ENCODE data around the gene NXN. TPM values are rescaled to one million over a fixed set of nuclear protein-coding genes. Genes with fewer than 3 reads are reported as not detected.

Gene NXN
- total and polyA plus RNA-seq, 2 donors (not counting 1 experiment from before 2014, with no cell fraction given) = 0.04 to 0.17 TPM

DNA sequence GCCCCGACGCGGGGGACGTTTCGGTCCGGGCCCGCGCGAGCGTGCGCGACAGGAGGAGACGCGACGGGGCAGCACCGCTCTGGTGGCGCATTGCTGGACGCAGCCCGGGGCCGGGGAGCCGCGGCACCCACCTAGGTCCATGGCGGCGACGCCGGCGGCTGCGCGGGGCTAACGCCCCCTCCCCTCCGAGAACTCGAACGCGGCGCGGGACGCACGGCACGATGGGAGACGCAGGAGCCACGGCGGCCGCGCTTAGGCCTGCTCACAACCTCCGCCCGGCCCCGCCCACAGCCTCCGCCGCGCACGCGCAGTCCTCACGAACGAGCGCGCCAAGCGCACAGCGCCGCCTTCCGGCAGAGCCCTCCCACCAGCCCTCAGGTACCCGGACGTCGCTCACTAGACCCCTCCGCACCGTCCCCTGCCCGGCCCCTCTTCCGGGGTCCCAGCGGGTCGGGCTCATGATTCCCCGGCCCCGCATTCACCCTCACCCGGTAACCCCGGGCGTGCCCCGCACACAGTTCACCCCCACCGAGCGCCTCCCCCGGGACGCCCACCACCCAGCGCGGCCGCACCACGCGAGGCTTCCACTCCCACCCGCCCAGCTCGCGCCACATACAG is 227.5 kb downstream of the NXN start, which contains the start of gene GEMIN4:
Gene GEMIN4, minus strand, starts transcription at position 263 of the 618 bp plus-strand sequence. Its CDS starts 122 bp downstream, at position 141.
- intact Hi-C loops (cut with micrococcal nuclease) = loop anchor here (1.0 to 2.0 kb wide), 6 partner anchors 12 to 339 kb away; partner anchors contain the start of genes GLOD4, MRM3, TLCD3A and VPS53
- peak within 1 kb of the TSS; percentile 100 for H2AFZ ChIP-seq (ENCODE audit: insufficient read depth, low read depth, low read length, poor library complexity, severe bottlenecking)
- H3K27me3 Mint-ChIP-seq = no peaks in the 10 kb centered on the region
- TF ChIP-seq, protein P1, sequence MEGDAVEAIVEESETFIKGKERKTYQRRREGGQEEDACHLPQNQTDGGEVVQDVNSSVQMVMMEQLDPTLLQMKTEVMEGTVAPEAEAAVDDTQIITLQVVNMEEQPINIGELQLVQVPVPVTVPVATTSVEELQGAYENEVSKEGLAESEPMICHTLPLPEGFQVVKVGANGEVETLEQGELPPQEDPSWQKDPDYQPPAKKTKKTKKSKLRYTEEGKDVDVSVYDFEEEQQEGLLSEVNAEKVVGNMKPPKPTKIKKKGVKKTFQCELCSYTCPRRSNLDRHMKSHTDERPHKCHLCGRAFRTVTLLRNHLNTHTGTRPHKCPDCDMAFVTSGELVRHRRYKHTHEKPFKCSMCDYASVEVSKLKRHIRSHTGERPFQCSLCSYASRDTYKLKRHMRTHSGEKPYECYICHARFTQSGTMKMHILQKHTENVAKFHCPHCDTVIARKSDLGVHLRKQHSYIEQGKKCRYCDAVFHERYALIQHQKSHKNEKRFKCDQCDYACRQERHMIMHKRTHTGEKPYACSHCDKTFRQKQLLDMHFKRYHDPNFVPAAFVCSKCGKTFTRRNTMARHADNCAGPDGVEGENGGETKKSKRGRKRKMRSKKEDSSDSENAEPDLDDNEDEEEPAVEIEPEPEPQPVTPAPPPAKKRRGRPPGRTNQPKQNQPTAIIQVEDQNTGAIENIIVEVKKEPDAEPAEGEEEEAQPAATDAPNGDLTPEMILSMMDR (IDR thresholded peaks at IDR 0.05) = peak; percentile 88
- no peak for TF ChIP-seq EZH2 (IDR thresholded peaks at IDR 0.05; ENCODE audit: borderline replicate concordance, insufficient read depth, low read depth, low read length, poor library complexity, severe bottlenecking)
- peaks cover 18 to 27% of the 10 kb centered on the region in 2 donors for H3K4me1 ChIP-seq (ENCODE audit: control insufficient read depth in 2 of 2, insufficient read depth in 2 of 2, low read length in 2 of 2)
- H3K4me3 ChIP-seq (ENCODE audit: control extremely low read depth in 1 of 5, extremely low read depth in 1 of 5, insufficient read depth in 1 of 5, low read depth in 2 of 5, low read length in 4 of 5) = peak within 1 kb of the TSS; percentile 66 to 89 (median 81)
- H3K4me3 Mint-ChIP-seq = peak within 1 kb of the TSS; percentile 96
- peaks cover 0 to 11% of the 10 kb centered on the region in 2 experiments for H3K36me3 ChIP-seq (replicated peaks in 1 of 2; ENCODE audit: control extremely low read depth in 1 of 2, control insufficient read depth in 1 of 2, extremely low read depth in 1 of 2, insufficient read depth in 2 of 2, low read length in 1 of 2)
- ATAC-seq (ENCODE audit: low read depth) = peak; percentile 88
- H3K9me3 ChIP-seq (ENCODE audit: control extremely low read depth in 1 of 3, control insufficient read depth in 2 of 3, insufficient read depth in 1 of 3, low read length in 2 of 3) = no peaks in the 10 kb centered on the region
- POLR2A ChIA-PET = interaction anchor here (0.6 to 2.5 kb wide), 2 partner anchors 37 to 395 kb away, joined by 8 to 15 read pairs; partner anchors contain the start of gene VPS53
- H3K9me3 Mint-ChIP-seq (ENCODE audit: insufficient read depth) = no peaks in the 10 kb centered on the region
- H3K27ac ChIP-seq (ENCODE audit: low read length in 2 of 2) = peak within 1 kb of the TSS; percentile 59 to 87
- no peaks in the 10 kb centered on the region for H3K27me3 ChIP-seq (replicated peaks in 1 of 4; ENCODE audit: control extremely low read depth in 1 of 4, control insufficient read depth in 3 of 4, insufficient read depth in 4 of 4, low read length in 3 of 4)
- under 1% methylated on average over 87 of the region's 87 CpGs for WGBS (ENCODE audit: insufficient coverage)
- peak within 1 kb of the TSS; percentile 95 for H3K9ac ChIP-seq (ENCODE audit: low read length)
- peak; percentile 98 for DNase-seq
- peak within 1 kb of the TSS; percentile 96 for H3K27ac Mint-ChIP-seq
- H4K20me1 ChIP-seq (ENCODE audit: control insufficient read depth, insufficient read depth, low read length, poor library complexity, severe bottlenecking) = peaks cover 20% of the 10 kb centered on the region
- peak within 1 kb of the TSS; percentile 100 for H3K4me2 ChIP-seq (replicated peaks; ENCODE audit: low read depth, low read length, poor library complexity, severe bottlenecking)
- peaks cover 34% of the 10 kb centered on the region for H3K79me2 ChIP-seq (ENCODE audit: control insufficient read depth, insufficient read depth, low read length)
- H3K4me1 Mint-ChIP-seq = peaks cover 38% of the 10 kb centered on the region
- CTCF ChIA-PET = interaction anchor here (0.8 to 3.2 kb wide), 9 partner anchors 8 to 340 kb away, joined by 3 to 12 read pairs (median 4); partner anchors contain the start of genes GLOD4, MRM3, TIMM22 and VPS53

Data from B cell (primary cell).